Activated B cell treated with CpG ODN at 0.5 μM for 24 hours (primary cell): ENCODE results near the gene STX8. TPM values are rescaled to one million over a fixed set of nuclear protein-coding genes. Genes with fewer than 3 reads are reported as not detected.

ENCODE experiments used
- ATAC-seq: fragments of 200-7000 bp; cut with Tn5 transposase; one replicate; pipeline ENCODE4 v1.10.0; 2021; ENCODE audit warnings: low read depth, mild to moderate bottlenecking, moderate library complexity
- CTCF ChIA-PET: fragments of 350-600 bp; sonication (Branson Sonifier 250); formaldehyde crosslinking; loops from one replicate; lab custom pipeline; 2021; ENCODE audit warnings: antibody characterized with exemption; lab: Charles Lee
- POLR2A ChIA-PET: fragments of 350-600 bp; sonication (Branson Sonifier 250); formaldehyde crosslinking; loops from one replicate; lab custom pipeline; 2021; ENCODE audit warnings: antibody characterized with exemption; lab: Charles Lee
- DNase-seq: peaks from one replicate; pipeline ENCODE4 v3.0.0; 2022
- H3K27ac Mint-ChIP-seq: one replicate; pipeline ENCODE4 v1.8.0; 2020; ENCODE audit warnings: mixed read lengths
- H3K27me3 Mint-ChIP-seq: one replicate; pipeline ENCODE4 v1.8.0; 2021; ENCODE audit warnings: mixed read lengths
- H3K36me3 Mint-ChIP-seq: one replicate; pipeline ENCODE4 v1.8.0; 2021; ENCODE audit warnings: low read depth, mixed read lengths
- H3K4me1 Mint-ChIP-seq: one replicate; pipeline ENCODE4 v1.8.0; 2021; ENCODE audit warnings: mixed read lengths
- H3K4me3 Mint-ChIP-seq: one replicate; pipeline ENCODE4 v1.8.0; 2020; ENCODE audit warnings: mild to moderate bottlenecking, mixed read lengths
- H3K9me3 Mint-ChIP-seq: one replicate; pipeline ENCODE4 v1.8.0; 2020; ENCODE audit warnings: mixed read lengths
- CTCF ChIP-seq: fragments of 200-600 bp; IDR thresholded peaks from one replicate; pipeline ENCODE4 v1.8.0; 2022; ENCODE audit warnings: antibody characterized with exemption, mild to moderate bottlenecking
- intact Hi-C: fragments of 100-400 bp; cut with micrococcal nuclease; formaldehyde crosslinking; loops from one replicate; pipeline ENCODE4 v1.15.1; 2024
- total RNA-seq: library from RNA; stranded (reverse); gene quantifications from 2 replicates; pipeline ENCODE4 v1.2.3, GENCODE V29; 2022

Gene STX8
- total RNA-seq, 1 donor from 2014 or later: 66.9 TPM

DNA sequence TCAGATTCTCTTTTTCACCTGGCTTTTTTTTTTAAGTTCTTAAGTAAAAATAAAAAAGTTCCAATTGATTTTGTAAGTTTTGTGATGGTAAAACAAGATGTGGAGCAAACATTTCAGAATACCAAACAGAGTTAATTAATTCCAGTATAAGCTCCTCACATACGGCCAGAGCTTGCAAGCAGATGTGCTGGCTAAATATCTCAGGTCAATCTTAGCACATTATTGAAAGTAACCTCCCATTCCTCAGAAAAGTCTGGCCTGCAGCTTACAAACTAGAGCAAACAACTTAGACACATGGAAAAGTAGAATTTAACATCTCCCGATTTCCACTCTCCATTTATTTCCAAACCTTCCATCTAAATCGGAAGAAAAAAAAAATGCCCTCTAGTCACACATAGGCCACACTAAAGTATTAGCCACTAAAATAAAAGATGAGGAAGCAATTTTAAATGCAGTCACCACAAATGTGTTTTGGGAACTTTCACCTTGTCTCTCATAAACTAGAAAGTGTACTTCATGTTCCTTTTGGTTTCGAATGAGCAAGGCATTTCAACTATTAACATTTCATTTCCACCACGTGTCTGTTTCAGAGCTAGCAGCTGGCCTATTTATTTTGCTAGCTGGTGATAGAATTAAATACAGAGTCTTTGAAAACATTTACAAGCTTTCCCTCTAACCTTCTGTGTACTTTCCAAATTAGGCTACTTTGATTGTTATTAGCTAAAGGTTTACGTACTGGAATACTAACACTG, 143.3 kb downstream of the STX8 start:
- no peak for TF ChIP-seq CTCF
- Mint-ChIP-seq H3K27me3 (no peaks in the 10 kb centered on the region), H3K9me3 (no peaks in the 10 kb centered on the region), H3K36me3 (peaks cover 24% of the 10 kb centered on the region), H3K4me3 (no peak overlapping the region), H3K27ac (no peak overlapping the region), H3K4me1 (peaks cover 25% of the 10 kb centered on the region)
- DNase-seq (no peak), ATAC-seq (no peak)
- intact Hi-C loops: no loop called here
- POLR2A ChIA-PET: interaction anchor here (0.7 kb wide), 1 partner anchor 35 kb away, joined by 4 read pairs; no protein-coding TSS in a partner anchor
- CTCF ChIA-PET: no interaction called here

- peaks cover 21% of the 10 kb centered on the region for H3K36me3 Mint-ChIP-seq
- peaks cover 25% of the 10 kb centered on the region for H3K4me1 Mint-ChIP-seq
- intact Hi-C loops: no loop called here
- no peak for TF ChIP-seq CTCF
- ATAC-seq: no peak
- H3K9me3 Mint-ChIP-seq: no peaks in the 10 kb centered on the region
- H3K27ac Mint-ChIP-seq: no peak overlapping the region
- no peaks in the 10 kb centered on the region for H3K27me3 Mint-ChIP-seq
- ChIA-PET CTCF (no interaction called here), POLR2A (interaction anchor here (0.7 kb wide), 1 partner anchor 36 kb away, joined by 4 read pairs; no protein-coding TSS in a partner anchor)
- DNase-seq: no peak
- no peak overlapping the region for H3K4me3 Mint-ChIP-seq
Measured at GRCh38 chr17:9431620-9432019, 144.0 kb downstream of the STX8 start.

DNA sequence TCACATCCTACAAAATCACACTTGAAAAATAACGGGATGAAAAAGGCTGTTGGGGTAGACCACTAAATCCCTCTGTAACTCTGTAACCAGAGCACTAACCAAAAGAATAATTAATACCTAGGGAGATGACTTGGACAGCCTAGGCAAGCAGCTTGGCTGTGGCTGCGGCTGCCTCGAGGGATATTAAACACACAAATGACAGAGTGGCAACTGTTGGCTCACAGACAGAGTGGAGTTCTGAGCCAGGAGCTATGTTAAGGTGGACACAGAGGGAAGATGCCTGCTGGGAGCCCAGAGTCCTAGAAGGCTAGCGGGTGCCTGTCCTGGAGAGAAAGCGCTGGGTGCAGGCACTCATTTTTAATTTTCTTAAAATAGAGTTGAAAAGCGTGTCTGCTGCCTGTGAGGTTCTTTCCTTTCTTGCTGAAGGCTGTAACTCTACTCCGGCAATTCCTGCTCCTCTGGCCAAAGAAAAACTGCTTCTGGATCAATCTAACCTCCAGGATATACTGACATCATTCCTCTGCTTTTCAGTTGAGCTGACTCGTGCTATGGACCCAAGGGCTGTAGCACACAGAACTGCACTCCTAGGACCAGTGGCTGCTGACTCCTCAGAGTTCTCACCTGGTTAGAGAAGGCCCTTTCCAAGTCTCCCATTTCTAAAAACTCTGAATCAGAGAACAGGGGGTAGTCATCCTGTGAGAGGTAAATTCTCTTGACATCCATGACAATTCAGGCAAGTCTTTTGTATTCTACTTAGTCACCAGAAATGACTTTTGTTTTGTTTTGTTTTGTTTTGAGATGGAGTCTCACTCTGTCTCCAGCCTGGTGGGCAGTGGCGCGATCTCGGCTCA, 147.9 kb downstream of the STX8 start:
- no peak overlapping the region for H3K4me3 Mint-ChIP-seq
- H3K4me1 Mint-ChIP-seq: peaks cover 6% of the 10 kb centered on the region
- no peak for ATAC-seq
- TF ChIP-seq CTCF: no peak
- H3K36me3 Mint-ChIP-seq: peaks cover 16% of the 10 kb centered on the region
- no peaks in the 10 kb centered on the region for H3K27me3 Mint-ChIP-seq
- DNase-seq: no peak
- ChIA-PET POLR2A (no interaction called here), CTCF (no interaction called here)
- intact Hi-C loops: no loop called here
- H3K9me3 Mint-ChIP-seq: no peaks in the 10 kb centered on the region
- no peak overlapping the region for H3K27ac Mint-ChIP-seq

DNA sequence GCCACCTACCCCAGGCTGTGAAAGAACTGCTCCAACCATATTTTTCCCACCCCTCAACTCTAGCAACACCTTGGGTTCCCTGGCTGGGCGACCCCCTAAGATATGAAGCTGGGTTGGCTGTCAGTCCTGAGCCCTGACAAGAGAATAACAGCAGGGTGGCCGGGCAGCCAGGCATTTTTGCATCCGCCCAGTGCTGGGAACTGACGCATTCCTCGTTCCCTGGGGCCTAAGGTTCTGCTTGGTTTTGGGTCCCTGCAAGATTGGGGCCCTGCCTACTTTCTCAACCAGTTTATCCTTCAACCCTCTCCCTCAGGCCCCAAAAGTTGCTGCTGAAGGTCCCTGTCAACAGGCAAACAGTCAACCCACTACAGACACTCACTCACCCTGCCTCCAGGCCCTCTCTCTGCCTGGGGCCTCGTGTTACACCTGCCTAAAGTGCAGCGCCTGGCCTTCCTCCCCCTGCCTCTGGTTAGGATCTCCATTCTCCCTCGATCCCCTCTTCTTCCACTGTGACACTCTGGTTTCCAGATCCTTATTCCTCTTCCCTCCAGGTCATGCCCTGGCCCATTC, 151.5 kb downstream of the STX8 start:
- Mint-ChIP-seq H3K4me1 (no peaks in the 10 kb centered on the region), H3K36me3 (peaks cover 28% of the 10 kb centered on the region), H3K9me3 (no peaks in the 10 kb centered on the region), H3K27me3 (no peaks in the 10 kb centered on the region), H3K4me3 (no peak overlapping the region), H3K27ac (no peak overlapping the region)
- CTCF ChIA-PET: no interaction called here
- no peak for DNase-seq
- ATAC-seq: no peak
- intact Hi-C loops: no loop called here
- TF ChIP-seq CTCF: no peak
- POLR2A ChIA-PET: no interaction called here

DNA sequence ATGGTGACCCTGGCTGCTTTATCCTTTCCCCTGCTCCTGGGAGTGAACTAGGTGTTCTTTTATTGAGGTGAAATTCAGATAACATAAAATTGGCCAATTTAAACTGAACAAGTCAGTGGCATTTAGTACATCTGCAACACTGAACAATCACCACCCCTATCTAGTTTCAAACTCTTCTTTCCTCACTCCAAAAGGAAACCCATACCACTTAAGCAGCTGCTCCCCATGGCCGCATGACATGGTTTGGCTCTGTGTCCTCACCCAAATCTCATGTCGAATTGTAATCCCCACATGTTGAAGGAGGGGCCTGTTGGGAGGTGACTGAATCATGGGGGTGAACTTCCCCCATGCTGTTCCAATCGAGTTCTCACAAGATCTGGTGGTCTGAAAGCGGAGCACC, 154.1 kb downstream of the STX8 start:
- no peaks in the 10 kb centered on the region for H3K27me3 Mint-ChIP-seq
- no peak overlapping the region for H3K27ac Mint-ChIP-seq
- ChIA-PET POLR2A (no interaction called here), CTCF (no interaction called here)
- peaks cover 23% of the 10 kb centered on the region for H3K36me3 Mint-ChIP-seq
- no peaks in the 10 kb centered on the region for H3K4me1 Mint-ChIP-seq
- no peak for ATAC-seq
- DNase-seq: no peak
- no peak for TF ChIP-seq CTCF
- intact Hi-C loops: no loop called here
- H3K9me3 Mint-ChIP-seq: no peaks in the 10 kb centered on the region
- no peak overlapping the region for H3K4me3 Mint-ChIP-seq
